GM18526 (cell line): ENCODE results near the gene DEFB118.

Source experiments
- POLR2A ChIP-seq: IDR thresholded peaks from 3 replicates; pipeline ENCODE4 v1.6.1; 2011; ENCODE audit not compliant: insufficient read length; ENCODE audit errors: extremely low read depth

DEFB118 gene

GRCh38 chr20:31368301-31368700, at the start of gene DEFB118:
Gene DEFB118, plus strand, starts transcription at chr20:31368601. Its CDS starts 50 bp downstream, at chr20:31368651.
- no peak for TF ChIP-seq POLR2A

GRCh38 chr20:31322504-31322903, 45.9 kb upstream of the DEFB118 start:
- TF ChIP-seq POLR2A: no peak

GRCh38 chr20:31330893-31331292, 37.5 kb upstream of the DEFB118 start:
- TF ChIP-seq POLR2A: no peak

DNA sequence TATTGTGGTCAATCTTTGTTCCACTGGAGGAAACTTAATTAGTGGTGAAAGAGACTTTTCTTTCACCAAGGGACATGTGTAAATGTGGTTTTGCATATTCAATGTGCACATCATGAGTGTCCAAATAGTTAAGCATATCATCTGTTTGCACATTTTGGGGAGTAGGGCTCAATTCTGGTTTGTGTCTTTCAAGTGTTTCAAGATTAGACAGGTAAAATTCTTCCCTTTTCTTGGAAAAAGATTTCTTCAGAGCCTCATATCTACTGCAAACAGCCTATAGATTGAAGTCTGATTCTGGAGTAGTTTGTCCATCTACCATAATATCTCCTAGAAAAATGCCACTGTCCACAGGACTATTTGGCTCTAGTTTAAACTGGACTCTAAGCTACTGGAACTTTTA, 26.9 kb upstream of the DEFB118 start:
- TF ChIP-seq POLR2A: no peak

DNA sequence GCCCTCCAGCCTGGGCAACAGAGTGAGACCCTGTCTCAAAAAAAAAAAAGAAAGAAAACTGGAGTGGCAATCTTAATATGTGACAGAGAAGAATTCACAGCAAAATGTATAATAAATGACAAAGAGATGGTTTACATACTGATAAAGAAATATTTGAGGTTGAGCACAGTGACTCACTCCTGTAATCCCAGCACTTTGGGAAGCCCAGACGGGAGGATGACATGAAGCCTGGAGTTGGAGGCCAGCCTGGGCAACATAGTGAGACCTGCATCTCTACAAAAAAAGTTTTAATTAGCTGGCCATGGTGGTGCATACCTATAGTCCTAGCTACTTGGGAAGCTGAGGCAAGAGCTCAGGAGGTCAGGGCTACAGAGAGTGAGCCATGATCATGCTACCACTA, 12.4 kb upstream of the DEFB118 start:
- TF ChIP-seq POLR2A: no peak

- TF ChIP-seq POLR2A: no peak
Observed at GRCh38 chr20:31363295-31363694, 5.1 kb upstream of the DEFB118 start.

DNA sequence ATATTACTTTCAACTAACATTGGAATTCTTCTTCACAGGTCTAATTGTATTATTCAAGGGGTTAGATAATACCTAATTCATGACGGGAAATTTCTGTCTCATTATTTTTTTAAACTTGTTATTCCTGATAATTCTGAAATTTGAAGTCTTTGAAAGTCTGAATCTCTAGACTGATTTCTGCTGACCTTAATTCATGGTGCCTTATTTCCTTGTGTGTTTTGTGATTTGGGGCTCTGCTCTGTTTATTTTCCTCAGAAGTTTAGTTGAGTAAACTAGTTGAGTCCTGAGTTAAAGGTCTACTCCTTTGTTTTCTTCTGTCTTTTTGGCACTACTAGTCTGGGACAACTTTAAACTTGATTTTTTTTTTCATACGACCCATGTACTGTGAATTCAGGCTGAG, 5.9 kb downstream of the DEFB118 start:
- TF ChIP-seq POLR2A: no peak

DNA sequence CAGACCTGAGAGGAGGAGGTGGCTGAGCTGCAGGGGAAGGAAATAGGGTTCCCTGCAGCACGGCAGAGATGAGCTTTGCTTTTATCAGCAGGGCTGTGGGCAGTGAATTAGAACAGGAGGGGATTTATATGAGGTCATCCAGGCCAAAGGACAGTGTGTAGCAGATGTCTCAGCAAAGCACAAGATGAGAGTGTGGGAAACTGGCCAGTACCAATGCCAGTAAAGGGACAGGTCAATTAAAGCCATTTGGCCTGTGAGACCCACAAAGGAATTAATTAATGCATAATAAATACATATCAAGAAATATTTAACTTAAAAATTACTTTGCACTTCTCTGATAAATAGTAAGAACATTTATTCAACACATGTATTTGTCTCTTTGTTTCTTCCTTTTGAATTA, 22.1 kb downstream of the DEFB118 start, which contains the start of gene DEFB119:
Gene DEFB119 (minus strand): TSS at position 101 of the 400 bp plus-strand sequence. CDS start 107 bp downstream, outside the sequence.
- no peak for TF ChIP-seq POLR2A

GRCh38 chr20:31392836-31393235, 24.4 kb downstream of the DEFB118 start:
- TF ChIP-seq POLR2A: no peak

GRCh38 chr20:31394900-31395299, 26.5 kb downstream of the DEFB118 start:
- no peak for TF ChIP-seq POLR2A

- TF ChIP-seq POLR2A: no peak
Observed at GRCh38 chr20:31403886-31404285, 35.5 kb downstream of the DEFB118 start.

GRCh38 chr20:31406115-31406514, 37.7 kb downstream of the DEFB118 start, which contains the start of gene DEFB121:
Gene DEFB121, minus strand, starts transcription at chr20:31406215. Its CDS starts 63 bp downstream, at chr20:31406152.
- TF ChIP-seq POLR2A: no peak

- TF ChIP-seq POLR2A: no peak
Observed at GRCh38 chr20:31410011-31410410, 41.6 kb downstream of the DEFB118 start.

GRCh38 chr20:31414381-31414780, 46.0 kb downstream of the DEFB118 start:
- no peak for TF ChIP-seq POLR2A

GRCh38 chr20:31415653-31416052, 47.3 kb downstream of the DEFB118 start:
- no peak for TF ChIP-seq POLR2A

DNA sequence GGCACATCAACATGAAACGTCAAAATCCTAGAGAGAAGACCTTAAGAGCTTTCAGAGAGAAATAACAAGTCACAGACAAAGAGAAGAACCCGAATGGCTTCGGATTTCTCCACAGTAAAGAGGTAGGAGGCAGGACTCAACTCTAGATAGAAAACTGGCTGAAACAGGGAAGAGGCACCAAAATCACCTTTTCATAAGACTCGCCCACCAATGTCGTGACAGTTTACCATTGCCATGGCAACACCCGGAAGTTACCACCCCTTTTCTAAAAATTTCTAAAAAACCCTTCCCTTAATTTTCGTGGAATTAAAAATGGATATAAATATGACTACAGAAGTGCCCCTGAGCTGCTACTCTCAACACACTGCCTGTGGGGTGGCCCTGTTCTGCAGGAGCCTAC, 49.9 kb downstream of the DEFB118 start:
- TF ChIP-seq POLR2A: no peak
